K562 (cell line): ENCODE measurements around the gene ROBO2. TPM values are rescaled to one million over a fixed set of nuclear protein-coding genes. Genes with fewer than 3 reads are reported as not detected.

Source experiments
- ATAC-seq: fragments of 200-7000 bp; cut with Tn5 transposase; 3 replicates; pipeline ENCODE4 v1.9.1; 2020; ENCODE audit warnings: moderate library complexity
- BruUV-seq: library from RNA; stranded (reverse); fragments of 400-500 nt; replicated peaks from 2 replicates; lab custom pipeline; 2021; lab: Mats Ljungman, UMichigan
- CTCF ChIA-PET: fragments of 300-600 bp; formaldehyde crosslinking; extraction: SDS; loops from one replicate; lab custom pipeline; 2021; ENCODE audit warnings: low intra/inter-chr PET ratio; lab: Yijun Ruan, JAX
- POLR2A ChIA-PET: fragments of 300-600, 350-650 bp; sonication (Branson Sonifier 250); formaldehyde crosslinking; extraction: SDS; loops from one replicate; lab custom pipeline; 2021; ENCODE audit warnings: antibody characterized with exemption, inconsistent platforms; lab: Yijun Ruan, JAX
- DNase-seq, 4 experiments: peaks; one replicate each; pipeline versions ENCODE4 v3.0.0 to v3.0.0-alpha.2; 2011 to 2018; ENCODE audit warnings: low spot score in 3 of 4, mixed read lengths in 3 of 4; ENCODE audit errors: extremely low read depth in 1 of 4
- FAIRE-seq: peaks from 2 replicates; lab custom pipeline; 2011; peaks lifted over from hg19 to GRCh38; lab: Jason Lieb, UNC
- H2AFZ ChIP-seq: 2 replicates; pipeline ENCODE4 v1.6.0; 2011; ENCODE audit warnings: low read depth, low read length, control low read depth, inconsistent platforms
- H3K27ac ChIP-seq: fragments of 200-600 bp; 3 replicates; pipeline ENCODE4 v1.8.0; 2011; ENCODE audit warnings: low read depth, mild to moderate bottlenecking, control low read depth, inconsistent platforms, low read length, moderate library complexity, mixed read lengths; ENCODE audit errors: extremely low read depth
- H3K27me3 ChIP-seq, 2 experiments: fragments of 300-600 bp in 1 of 2; 2 replicates in 1 of 2; 3 replicates in 1 of 2; pipeline versions ENCODE4 v1.6.0 to v1.8.0; 2011; ENCODE audit warnings: inconsistent platforms in 2 of 2, low read length in 2 of 2, mild to moderate bottlenecking in 1 of 2, mixed read lengths in 1 of 2, moderate library complexity in 1 of 2; ENCODE audit not compliant: control insufficient read depth in 2 of 2, insufficient read depth in 2 of 2
- H3K36me3 ChIP-seq: fragments of 300-600 bp; 3 replicates; pipeline ENCODE4 v1.8.0; 2011; ENCODE audit warnings: mild to moderate bottlenecking, low read length, inconsistent platforms; ENCODE audit not compliant: control insufficient read depth, insufficient read depth
- H3K4me1 ChIP-seq, 2 experiments: fragments of 200-600 bp in 1 of 2; replicated peaks in 1 of 2; 2 replicates in 1 of 2; 3 replicates in 1 of 2; pipeline versions ENCODE4 v1.5.1 to v1.8.0; 2011; ENCODE audit warnings: inconsistent platforms in 2 of 2, low read length in 2 of 2, mild to moderate bottlenecking in 1 of 2, mixed read lengths in 1 of 2, moderate library complexity in 1 of 2; ENCODE audit not compliant: control insufficient read depth in 2 of 2, insufficient read depth in 2 of 2
- H3K4me2 ChIP-seq: 2 replicates; pipeline ENCODE4 v1.6.1; 2011; ENCODE audit warnings: low read length, control low read depth, inconsistent platforms, mixed read lengths; ENCODE audit not compliant: insufficient read depth
- H3K4me3 ChIP-seq: fragments of 200-600 bp; sonication (generic), shearing (Covaris generic); 2 replicates; pipeline ENCODE4 v1.5.1; 2016; ENCODE audit warnings: control low read depth, inconsistent platforms
- H3K79me2 ChIP-seq: fragments of 200-600 bp; 3 replicates; pipeline ENCODE4 v1.8.0; 2011; ENCODE audit warnings: low read length, inconsistent platforms; ENCODE audit not compliant: control insufficient read depth, insufficient read depth
- H3K9ac ChIP-seq, 2 experiments: 2 replicates each; pipeline versions ENCODE4 v1.6.0 to v1.6.1; 2011; ENCODE audit warnings: low read depth in 2 of 2, low read length in 2 of 2, control low read depth in 1 of 2, inconsistent platforms in 1 of 2, mild to moderate bottlenecking in 1 of 2, mixed read lengths in 1 of 2; ENCODE audit not compliant: insufficient read depth in 1 of 2
- H3K9me1 ChIP-seq: one replicate; pipeline ENCODE4 v1.6.0; 2011; ENCODE audit warnings: inconsistent platforms, mild to moderate bottlenecking, low read length, moderate library complexity; ENCODE audit not compliant: control insufficient read depth, insufficient read depth
- H3K9me3 ChIP-seq: replicated peaks from 2 replicates; pipeline ENCODE4 v1.5.1; 2011; ENCODE audit warnings: low read depth, low read length, inconsistent platforms; ENCODE audit not compliant: control insufficient read depth, insufficient read depth
- H4K20me1 ChIP-seq: replicated peaks from 2 replicates; pipeline ENCODE4 v1.6.1; 2011; ENCODE audit warnings: low read length, inconsistent platforms, mixed read lengths; ENCODE audit not compliant: control insufficient read depth, insufficient read depth
- ADNP ChIP-seq: fragments of 200-800 bp; sonication (Bioruptor generic); IDR thresholded peaks from 2 replicates; pipeline ENCODE4 v1.6.1; 2016; ENCODE audit warnings: missing genetic modification characterization, missing compliant biosample characterization
- ATF2 ChIP-seq: sonication (generic); formaldehyde crosslinking; IDR thresholded peaks from 2 replicates; pipeline ENCODE4 v1.8.1; 2022; ENCODE audit warnings: missing genetic modification reagents
- ATF3 ChIP-seq, 2 experiments: fragments of 450-650 bp in 1 of 2; sonication (generic) in 1 of 2; formaldehyde crosslinking in 1 of 2; IDR thresholded peaks in 1 of 2; conservative IDR thresholded peaks in 1 of 2; 2 replicates each; pipeline versions ENCODE4 v1.6.1 to v1.8.1; 2016 to 2023; ENCODE audit warnings: mild to moderate bottlenecking in 2 of 2, moderate library complexity in 2 of 2, inconsistent platforms in 1 of 2, missing genetic modification reagents in 1 of 2
- CHD1 ChIP-seq: fragments of 200-600 bp; sonication (generic); IDR thresholded peaks from one replicate; pipeline ENCODE4 v1.6.1; 2012; ENCODE audit warnings: mild to moderate bottlenecking, moderate library complexity, low read length, inconsistent platforms
- FOXJ2 ChIP-seq: fragments of 200-800 bp; sonication (Bioruptor generic); IDR thresholded peaks from 2 replicates; pipeline ENCODE4 v1.6.1; 2016; ENCODE audit warnings: missing genetic modification characterization, missing compliant biosample characterization
- IRF2 ChIP-seq: sonication (generic); formaldehyde crosslinking; IDR thresholded peaks from 2 replicates; pipeline ENCODE4 v1.8.1; 2022; ENCODE audit warnings: mild to moderate bottlenecking, missing genetic modification reagents
- MECOM ChIP-seq: fragments of 250-450 bp; sonication (Bioruptor Pico); IDR thresholded peaks from 2 replicates; pipeline ENCODE4 v1.8.0; 2022; ENCODE audit warnings: inconsistent platforms
- PTTG1 ChIP-seq: fragments of 450-650 bp; IDR thresholded peaks from 2 replicates; pipeline ENCODE4 v1.6.1; 2016; ENCODE audit warnings: low read depth, mild to moderate bottlenecking, missing genetic modification characterization, missing compliant biosample characterization
- STAT6 ChIP-seq: sonication (generic); formaldehyde crosslinking; IDR thresholded peaks from 2 replicates; pipeline ENCODE4 v1.8.1; 2023; ENCODE audit warnings: mild to moderate bottlenecking, missing genetic modification reagents
- TCF7L2 ChIP-seq: fragments of 150-350 bp; IDR thresholded peaks from 2 replicates; pipeline ENCODE4 v1.6.1; 2016; ENCODE audit warnings: low read depth, mild to moderate bottlenecking, low read length, moderate library complexity
- U2AF1 ChIP-seq: fragments of 200-400 bp; formaldehyde crosslinking; optimal IDR thresholded peaks from 2 replicates; pipeline ENCODE3; 2017; ENCODE audit warnings: mild to moderate bottlenecking, low read depth, low read length, moderate library complexity
- ZNF146 ChIP-seq: IDR thresholded peaks from one replicate; pipeline ENCODE4 v1.6.1; 2018; ENCODE audit warnings: missing compliant biosample characterization; ENCODE audit not compliant: unreplicated experiment
- ZNF384 ChIP-seq: IDR thresholded peaks from 2 replicates; pipeline ENCODE4 v1.6.1; 2012; ENCODE audit warnings: low read depth, low read length, improper control_type of control experiment
- ZNF518B ChIP-seq: fragments of 250-450 bp; sonication (Bioruptor Pico); IDR thresholded peaks from 2 replicates; pipeline ENCODE4 v1.5.0; 2021; ENCODE audit warnings: mild to moderate bottlenecking, moderate library complexity
- WGBS: fragments of 100-300 bp; shearing (Covaris generic); methylation state at CpG from one replicate; pipeline ENCODE4 v1.1.6; 2016; ENCODE audit warnings: low coverage, mixed read lengths; ENCODE audit not compliant: insufficient coverage; ENCODE audit errors: missing lambda C conversion rate; 5-methylcytosine and 5-hydroxymethylcytosine counted together
- in situ Hi-C: fragments of 300-500 bp; cut with MboI; formaldehyde crosslinking; loops from 4 replicates; pipeline ENCODE4 v1.15.0; 2018; ENCODE audit warnings: inconsistent platforms, mixed read lengths
- intact Hi-C: fragments of 100-400 bp; cut with micrococcal nuclease; formaldehyde crosslinking; loops from 2 replicates; pipeline ENCODE4 v1.14.2; 2022
- polyA plus RNA-seq, 8 experiments: library from polyadenylated mRNA; depleted of rRNA in 4 of 8; stranded (reverse) in 5 of 8; unstranded in 3 of 8; fragments of >200 nt; fragmentation: Nextera tagmentation in 2 of 8; fragmentation: Illumina TruSeq in 1 of 8; extraction: Ambion mirVana in 2 of 8; extraction: Trizol in 1 of 8; gene quantifications; 2 replicates each; pipeline versions ENCODE4 v1.2.1 to v1.2.3, GENCODE V29; 2011 to 2014; ENCODE audit warnings: inconsistent platforms in 1 of 8, missing spikeins in 1 of 8
- total RNA-seq, 7 experiments: library from RNA; depleted of rRNA in 6 of 7; stranded (reverse); fragments of >200 nt in 6 of 7; fragmentation: Illumina TruSeq in 2 of 7; extraction: Trizol in 2 of 7; gene quantifications; 2 replicates each; pipeline versions ENCODE4 v1.2.1 to v1.2.3, GENCODE V29; 2011 to 2021; ENCODE audit warnings: low replicate concordance in 1 of 7

ROBO2 gene
- total and polyA plus RNA-seq, 9 of the 15 experiments (the other 6 are each of a cell fraction or from before 2014, with no cell fraction given): 0.84 to 3.0 (median 1.7) TPM

GRCh38 chr3:77648664-77649063, 608.8 kb downstream of the ROBO2 start:
- 0% methylated on average over 4 of the region's 4 CpGs for WGBS
- H3K4me3 ChIP-seq: no peak overlapping the region
- H3K4me1 ChIP-seq: no peaks in the 10 kb centered on the region
- no peaks in the 10 kb centered on the region for H3K79me2 ChIP-seq
- BruUV-seq: no TSS peak
- POLR2A ChIA-PET: no interaction called here
- H3K9me1 ChIP-seq: no peaks in the 10 kb centered on the region
- H3K27me3 ChIP-seq: no peaks in the 10 kb centered on the region
- no peaks in the 10 kb centered on the region for H4K20me1 ChIP-seq
- no peak for ATAC-seq
- CTCF ChIA-PET: no interaction called here
- H2AFZ ChIP-seq: no peak overlapping the region
- H3K27ac ChIP-seq: no peak overlapping the region
- no peaks in the 10 kb centered on the region for H3K36me3 ChIP-seq
- in situ Hi-C loops: no loop called here
- H3K9me3 ChIP-seq: no peaks in the 10 kb centered on the region
- H3K9ac ChIP-seq: no peak overlapping the region
- no peak for FAIRE-seq
- no peak overlapping the region for H3K4me2 ChIP-seq
- DNase-seq: no peak
- intact Hi-C loops: no loop called here
- TF ChIP-seq U2AF1: no peak
- TF ChIP-seq PTTG1: no peak
- TF ChIP-seq ZNF384: no peak
- TF ChIP-seq CHD1: no peak
- no peak for TF ChIP-seq ATF3 (IDR thresholded peaks at IDR 0.05)
- TF ChIP-seq ATF3 (CRISPR knock-in tag; conservative IDR thresholded peaks at IDR 0.05): no peak
- no peak for TF ChIP-seq STAT6 (CRISPR knock-in tag)
- no peak for TF ChIP-seq FOXJ2
- TF ChIP-seq IRF2: no peak
- no peak for TF ChIP-seq ZNF146 (CRISPR knock-in tag)
- no peak for TF ChIP-seq ATF2
- no peak for TF ChIP-seq ZNF518B (CRISPR knock-in tag)
- no peak for TF ChIP-seq ADNP
- TF ChIP-seq MECOM (CRISPR knock-in tag): no peak
- TF ChIP-seq TCF7L2: no peak
